Measurements from ENCODE around the gene BZW1. TPM values are rescaled to one million over a fixed set of nuclear protein-coding genes. Genes with fewer than 3 reads are reported as not detected.
A peak's percentile ranks its signal among the peaks of the same experiment; 100 is the strongest.

Gene BZW1
- polyA plus RNA-seq, 1 donor (not counting 4 experiments of a cell fraction or from before 2014, with no cell fraction given) = 402 TPM

GRCh38 chr2:200779214-200779613 is 32.5 kb upstream of the BZW1 start:
- DNase-seq (ENCODE audit: low read depth, low spot score) (no peak), FAIRE-seq (peak; percentile 20)
- H3K36me3 ChIP-seq (ENCODE audit: control insufficient read depth in 2 of 2, extremely low read depth in 1 of 2, insufficient read depth in 2 of 2, low read length in 2 of 2) = no peaks in the 10 kb centered on the region
- H4K20me1 ChIP-seq (ENCODE audit: control insufficient read depth, extremely low read depth, insufficient read depth, low read length) = no peaks in the 10 kb centered on the region
- dilution Hi-C loops (cut with MboI; ENCODE audit: extremely low pct_ligation_motif_present, low sequenced_read_pairs) = no loop called here
- no peak overlapping the region for H3K4me2 ChIP-seq (ENCODE audit: control insufficient read depth, extremely low read depth, insufficient read depth, low read depth, low read length)
- TF ChIP-seq EZH2 (IDR thresholded peaks at IDR 0.05; ENCODE audit: low read length) = no peak
- TF ChIP-seq CTCF (optimal IDR thresholded peaks at IDR 0.05 in 1 of 3, IDR thresholded peaks at IDR 0.05 in 1 of 3, conservative IDR thresholded peaks at IDR 0.05 in 1 of 3; ENCODE audit: extremely low read depth in 1 of 3, insufficient read depth in 2 of 3, low read length in 3 of 3) = no peak
- H3K27ac ChIP-seq (ENCODE audit: control insufficient read depth, insufficient read depth, low read length) = no peak overlapping the region
- H3K4me3 ChIP-seq (ENCODE audit: control insufficient read depth in 2 of 3, extremely low read depth in 1 of 3, insufficient read depth in 2 of 3, low read depth in 1 of 3, low read length in 3 of 3) = no peak overlapping the region
- H3K9ac ChIP-seq (ENCODE audit: control insufficient read depth, extremely low read depth, insufficient read depth, low read length) = no peak overlapping the region
- no peaks in the 10 kb centered on the region for H3K9me1 ChIP-seq (ENCODE audit: control insufficient read depth, extremely low read depth, insufficient read depth, low read length)
- H3K4me1 ChIP-seq (ENCODE audit: control insufficient read depth, extremely low read depth, insufficient read depth, low read length) = peaks cover 19% of the 10 kb centered on the region
- no peaks in the 10 kb centered on the region for H3K9me3 ChIP-seq (ENCODE audit: control insufficient read depth, low read depth, low read length)
- H3K79me2 ChIP-seq (ENCODE audit: control insufficient read depth, insufficient read depth, low read length) = no peaks in the 10 kb centered on the region
- H2AFZ ChIP-seq (ENCODE audit: control insufficient read depth, low read length) = no peak overlapping the region
- no peaks in the 10 kb centered on the region for H3K27me3 ChIP-seq (ENCODE audit: control insufficient read depth, extremely low read depth, insufficient read depth, low read length)

- Histone ChIP-seq H3K9me3 (ENCODE audit: control insufficient read depth, low read depth, low read length) (no peaks in the 10 kb centered on the region), H3K36me3 (ENCODE audit: control insufficient read depth in 2 of 2, extremely low read depth in 1 of 2, insufficient read depth in 2 of 2, low read length in 2 of 2) (no peaks in the 10 kb centered on the region), H3K27ac (ENCODE audit: control insufficient read depth, insufficient read depth, low read length) (no peak overlapping the region), H3K9ac (ENCODE audit: control insufficient read depth, extremely low read depth, insufficient read depth, low read length) (no peak overlapping the region), H3K27me3 (ENCODE audit: control insufficient read depth, extremely low read depth, insufficient read depth, low read length) (no peaks in the 10 kb centered on the region), H3K9me1 (ENCODE audit: control insufficient read depth, extremely low read depth, insufficient read depth, low read length) (no peaks in the 10 kb centered on the region), H3K4me1 (ENCODE audit: control insufficient read depth, extremely low read depth, insufficient read depth, low read length) (peaks cover 27% of the 10 kb centered on the region), H3K79me2 (ENCODE audit: control insufficient read depth, insufficient read depth, low read length) (no peaks in the 10 kb centered on the region), H3K4me3 (ENCODE audit: control insufficient read depth in 2 of 3, extremely low read depth in 1 of 3, insufficient read depth in 2 of 3, low read depth in 1 of 3, low read length in 3 of 3) (no peak overlapping the region), H3K4me2 (ENCODE audit: control insufficient read depth, extremely low read depth, insufficient read depth, low read depth, low read length) (peak overlapping the region; percentile 38), H4K20me1 (ENCODE audit: control insufficient read depth, extremely low read depth, insufficient read depth, low read length) (no peaks in the 10 kb centered on the region), H2AFZ (ENCODE audit: control insufficient read depth, low read length) (no peak overlapping the region)
- FAIRE-seq = no peak
- DNase-seq (ENCODE audit: low read depth, low spot score) = no peak
- no peak for TF ChIP-seq EZH2 (IDR thresholded peaks at IDR 0.05; ENCODE audit: low read length)
- dilution Hi-C loops (cut with MboI; ENCODE audit: extremely low pct_ligation_motif_present, low sequenced_read_pairs) = no loop called here
Measured at GRCh38 chr2:200781616-200782015, 30.1 kb upstream of the BZW1 start.

- dilution Hi-C loops (cut with MboI; ENCODE audit: extremely low pct_ligation_motif_present, low sequenced_read_pairs) = no loop called here
- no peak overlapping the region for H3K4me3 ChIP-seq (ENCODE audit: control insufficient read depth in 2 of 3, extremely low read depth in 1 of 3, insufficient read depth in 2 of 3, low read depth in 1 of 3, low read length in 3 of 3)
- no peak overlapping the region for H3K27ac ChIP-seq (ENCODE audit: control insufficient read depth, insufficient read depth, low read length)
- no peak overlapping the region for H3K4me2 ChIP-seq (ENCODE audit: control insufficient read depth, extremely low read depth, insufficient read depth, low read depth, low read length)
- no peak for FAIRE-seq
- no peaks in the 10 kb centered on the region for H3K9me1 ChIP-seq (ENCODE audit: control insufficient read depth, extremely low read depth, insufficient read depth, low read length)
- H3K4me1 ChIP-seq (ENCODE audit: control insufficient read depth, extremely low read depth, insufficient read depth, low read length) = peaks cover 34% of the 10 kb centered on the region
- H3K9ac ChIP-seq (ENCODE audit: control insufficient read depth, extremely low read depth, insufficient read depth, low read length) = no peak overlapping the region
- H3K27me3 ChIP-seq (ENCODE audit: control insufficient read depth, extremely low read depth, insufficient read depth, low read length) = no peaks in the 10 kb centered on the region
- H4K20me1 ChIP-seq (ENCODE audit: control insufficient read depth, extremely low read depth, insufficient read depth, low read length) = no peaks in the 10 kb centered on the region
- DNase-seq (ENCODE audit: low read depth, low spot score) = no peak
- H3K79me2 ChIP-seq (ENCODE audit: control insufficient read depth, insufficient read depth, low read length) = no peaks in the 10 kb centered on the region
- no peaks in the 10 kb centered on the region for H3K36me3 ChIP-seq (ENCODE audit: control insufficient read depth in 2 of 2, extremely low read depth in 1 of 2, insufficient read depth in 2 of 2, low read length in 2 of 2)
- TF ChIP-seq EZH2 (IDR thresholded peaks at IDR 0.05; ENCODE audit: low read length) (no peak), CTCF (optimal IDR thresholded peaks at IDR 0.05 in 1 of 3, IDR thresholded peaks at IDR 0.05 in 1 of 3, conservative IDR thresholded peaks at IDR 0.05 in 1 of 3; ENCODE audit: extremely low read depth in 1 of 3, insufficient read depth in 2 of 3, low read length in 3 of 3) (no peak)
- H3K9me3 ChIP-seq (ENCODE audit: control insufficient read depth, low read depth, low read length) = no peaks in the 10 kb centered on the region
- no peak overlapping the region for H2AFZ ChIP-seq (ENCODE audit: control insufficient read depth, low read length)
Measured at GRCh38 chr2:200782251-200782650, 29.5 kb upstream of the BZW1 start.
